ENCODE data around the gene CLIC4.

DNA sequence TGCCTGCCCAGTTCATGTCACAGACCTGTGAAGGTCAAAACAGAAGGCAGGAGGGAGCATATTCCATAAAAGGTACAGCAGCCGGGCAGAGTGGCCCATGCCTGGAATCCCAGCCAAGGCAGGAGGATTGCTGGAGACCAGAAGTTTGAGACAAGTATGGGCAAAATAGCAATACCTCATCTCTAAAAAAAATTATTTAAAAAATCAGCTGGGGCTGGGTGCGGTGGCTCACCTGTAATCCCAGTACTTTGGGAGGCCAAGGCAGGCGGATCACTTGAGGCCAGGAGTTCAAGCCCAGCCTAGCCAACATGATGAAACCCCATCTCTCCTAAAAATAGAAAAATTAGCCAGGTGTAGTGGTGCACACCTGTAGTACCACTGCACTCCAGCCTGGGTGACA, 120.3 kb downstream of the CLIC4 start:
- TF ChIP-seq ZNF70 (CRISPR knock-in tag; IDR thresholded peaks at IDR 0.05) (no peak), ZFP3 (CRISPR knock-in tag; IDR thresholded peaks at IDR 0.05) (no peak), TCF4 (CRISPR knock-in tag; IDR thresholded peaks at IDR 0.05; ENCODE audit: borderline replicate concordance) (no peak), ZFP30 (CRISPR knock-in tag; IDR thresholded peaks at IDR 0.05) (no peak), RARB (CRISPR knock-in tag; IDR thresholded peaks at IDR 0.05) (no peak), ZNF565 (CRISPR knock-in tag; conservative IDR thresholded peaks at IDR 0.05; ENCODE audit: low read depth) (no peak), CREB5 (CRISPR knock-in tag; IDR thresholded peaks at IDR 0.05; ENCODE audit: low read depth) (no peak), CSRNP3 (CRISPR knock-in tag; IDR thresholded peaks at IDR 0.05) (no peak), TOX (CRISPR knock-in tag; IDR thresholded peaks at IDR 0.05; ENCODE audit: borderline replicate concordance) (no peak), TSHZ2 (CRISPR knock-in tag; IDR thresholded peaks at IDR 0.05) (no peak), ZC3H10 (CRISPR knock-in tag; IDR thresholded peaks at IDR 0.05) (no peak)
- TF ChIP-seq, protein P1, sequence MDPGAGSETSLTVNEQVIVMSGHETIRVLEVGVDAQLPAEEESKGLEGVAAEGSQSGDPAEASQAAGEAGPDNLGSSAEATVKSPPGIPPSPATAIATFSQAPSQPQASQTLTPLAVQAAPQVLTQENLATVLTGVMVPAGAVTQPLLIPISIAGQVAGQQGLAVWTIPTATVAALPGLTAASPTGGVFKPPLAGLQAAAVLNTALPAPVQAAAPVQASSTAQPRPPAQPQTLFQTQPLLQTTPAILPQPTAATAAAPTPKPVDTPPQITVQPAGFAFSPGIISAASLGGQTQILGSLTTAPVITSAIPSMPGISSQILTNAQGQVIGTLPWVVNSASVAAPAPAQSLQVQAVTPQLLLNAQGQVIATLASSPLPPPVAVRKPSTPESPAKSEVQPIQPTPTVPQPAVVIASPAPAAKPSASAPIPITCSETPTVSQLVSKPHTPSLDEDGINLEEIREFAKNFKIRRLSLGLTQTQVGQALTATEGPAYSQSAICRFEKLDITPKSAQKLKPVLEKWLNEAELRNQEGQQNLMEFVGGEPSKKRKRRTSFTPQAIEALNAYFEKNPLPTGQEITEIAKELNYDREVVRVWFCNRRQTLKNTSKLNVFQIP (CRISPR knock-in tag; IDR thresholded peaks at IDR 0.05; ENCODE audit: borderline replicate concordance, low read depth) = no peak
